HG03378 (cell line): ENCODE results near the gene SYTL3.
"Not testable (repeated sequence)": the region's sequence is repeated elsewhere in the genome, so short reads cannot be mapped to it uniquely, and the experiment has no call there.

Experiments
- ATAC-seq: cut with Tn5 transposase; IDR thresholded peaks from one replicate; pipeline ENCODE4 v1.9.1; 2021; ENCODE audit warnings: mild to moderate bottlenecking, moderate library complexity; ENCODE audit not compliant: unreplicated experiment

Gene SYTL3

GRCh38 chr6:158649289-158650143, at the start of gene SYTL3:
Gene SYTL3, plus strand, starts transcription at chr6:158650054. Its CDS starts 13,215 bp downstream, at chr6:158663269.
- peak; percentile 48 for ATAC-seq

GRCh38 chr6:158603261-158604047, 46.4 kb upstream of the SYTL3 start:
- ATAC-seq, result no peak

GRCh38 chr6:158604048-158604406, 45.8 kb upstream of the SYTL3 start:
- ATAC-seq, result no peak

GRCh38 chr6:158605266-158605878, 44.5 kb upstream of the SYTL3 start:
- ATAC-seq, result no peak

GRCh38 chr6:158606011-158606410, 43.8 kb upstream of the SYTL3 start:
- ATAC-seq, result not testable (repeated sequence)

- no peak for ATAC-seq
These were observed 42.9 kb upstream of the SYTL3 start for GRCh38 chr6:158606935-158607334.

GRCh38 chr6:158607411-158608170, 42.3 kb upstream of the SYTL3 start:
- no peak for ATAC-seq

- ATAC-seq, result no peak
These were observed 41.6 kb upstream of the SYTL3 start for GRCh38 chr6:158608221-158608620.

- ATAC-seq, result no peak
These were observed 40.2 kb upstream of the SYTL3 start for GRCh38 chr6:158609455-158610155.

- no peak for ATAC-seq
These were observed 39.4 kb upstream of the SYTL3 start for GRCh38 chr6:158610319-158610968.

- no peak for ATAC-seq
These were observed 38.8 kb upstream of the SYTL3 start for GRCh38 chr6:158611039-158611438.

- no peak for ATAC-seq
These were observed 38.1 kb upstream of the SYTL3 start for GRCh38 chr6:158611541-158612370.

GRCh38 chr6:158614606-158615005, 35.2 kb upstream of the SYTL3 start:
- ATAC-seq, result not testable (repeated sequence)

GRCh38 chr6:158618289-158618688, 31.6 kb upstream of the SYTL3 start:
- ATAC-seq, result not testable (repeated sequence)

- ATAC-seq, result no peak
These were observed 29.7 kb upstream of the SYTL3 start for GRCh38 chr6:158619922-158620801.

GRCh38 chr6:158620963-158621693, 28.7 kb upstream of the SYTL3 start:
- ATAC-seq, result no peak
